D341Med (cell line): ENCODE measurements around the gene ZBTB3.
"Not testable (repeated sequence)": the region's sequence is repeated elsewhere in the genome, so short reads cannot be mapped to it uniquely, and the experiment has no call there.

Experiments used
- DNase-seq: peaks from one replicate; pipeline ENCODE4 v3.0.0; 2012; ENCODE audit warnings: low spot score

Gene ZBTB3

GRCh38 chr11:62757846-62758788 is 4.2 kb upstream of the ZBTB3 start:
- DNase-seq: no peak

GRCh38 chr11:62755086-62755615 is 1.2 kb upstream of the ZBTB3 start:
- no peak for DNase-seq

DNA sequence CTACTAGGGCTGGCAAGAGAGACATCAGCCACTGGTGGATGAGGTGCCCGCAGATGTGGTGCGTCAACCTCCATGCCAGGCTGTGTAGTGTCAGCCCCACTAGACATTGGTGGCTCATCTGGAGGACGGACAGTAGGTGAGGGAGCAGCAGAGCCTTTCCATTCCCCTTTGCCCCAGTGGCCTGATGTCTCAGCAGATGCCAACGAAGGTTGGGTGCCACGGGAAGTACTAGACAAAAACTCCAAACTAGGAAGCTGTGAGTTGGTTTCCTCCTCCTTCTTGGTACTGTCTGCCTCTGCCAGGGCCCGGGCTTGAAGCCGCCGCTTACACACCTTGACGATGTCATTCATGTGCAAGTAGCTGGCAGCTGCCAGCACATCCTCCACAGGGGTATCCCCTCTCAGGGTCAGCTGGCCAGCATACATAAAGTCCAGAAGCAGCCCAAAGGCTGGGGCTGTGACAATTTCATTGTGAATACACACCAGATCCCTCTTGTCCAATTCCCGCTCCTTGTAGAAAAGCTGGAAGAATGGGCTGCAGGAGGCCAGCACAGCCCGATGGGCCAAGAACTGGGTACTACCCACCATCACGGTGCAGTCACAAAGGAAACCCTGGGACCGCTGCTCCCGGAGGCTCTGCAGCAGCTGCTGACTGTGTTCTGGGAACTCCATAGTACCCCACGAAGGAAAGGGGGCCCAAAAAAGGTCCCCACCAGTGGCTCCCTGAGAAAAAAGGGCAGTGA is 795 bp downstream of the ZBTB3 start:
- DNase-seq: peak; percentile 38

DNA sequence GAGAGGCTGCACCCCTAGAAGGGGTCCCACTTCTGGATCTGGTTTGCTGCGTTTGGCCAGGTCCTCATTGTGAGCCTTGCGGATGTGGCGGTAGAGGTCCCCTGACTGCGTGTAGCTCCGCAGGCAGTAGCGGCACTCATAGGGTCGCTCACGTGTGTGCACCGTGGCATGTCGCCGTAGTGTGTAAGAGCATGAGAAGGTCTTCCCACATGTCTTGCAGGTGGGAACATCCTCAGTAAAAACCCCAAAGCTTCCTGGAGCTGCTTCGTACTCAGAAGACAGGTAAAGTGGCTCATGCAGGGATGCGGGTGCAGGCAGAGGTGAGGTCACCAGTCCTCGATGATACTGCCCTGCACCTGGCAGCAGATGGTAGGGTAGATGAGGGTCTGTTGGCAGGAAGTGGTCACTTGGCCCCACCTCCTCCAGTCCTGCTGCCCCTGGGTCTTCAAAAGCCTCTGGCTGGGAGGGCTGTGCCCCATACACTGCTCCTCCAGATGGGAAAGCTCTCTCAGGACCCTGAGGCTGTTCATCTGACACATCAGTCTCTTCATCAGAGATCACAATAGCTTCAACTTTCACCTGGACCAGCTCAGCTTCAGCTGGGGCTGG is 1.7 kb downstream of the ZBTB3 start:
- DNase-seq: no peak

- DNase-seq: not testable (repeated sequence)
Measured at GRCh38 chr11:62749931-62750330, 4.0 kb downstream of the ZBTB3 start.

GRCh38 chr11:62747475-62748160 is 6.3 kb downstream of the ZBTB3 start:
- no peak for DNase-seq

GRCh38 chr11:62737196-62737595 is 16.8 kb downstream of the ZBTB3 start:
- no peak for DNase-seq

- no peak for DNase-seq
Measured at GRCh38 chr11:62732830-62733229, 21.1 kb downstream of the ZBTB3 start.

- not testable (repeated sequence) for DNase-seq
Measured at GRCh38 chr11:62730076-62730475, 23.9 kb downstream of the ZBTB3 start.

DNA sequence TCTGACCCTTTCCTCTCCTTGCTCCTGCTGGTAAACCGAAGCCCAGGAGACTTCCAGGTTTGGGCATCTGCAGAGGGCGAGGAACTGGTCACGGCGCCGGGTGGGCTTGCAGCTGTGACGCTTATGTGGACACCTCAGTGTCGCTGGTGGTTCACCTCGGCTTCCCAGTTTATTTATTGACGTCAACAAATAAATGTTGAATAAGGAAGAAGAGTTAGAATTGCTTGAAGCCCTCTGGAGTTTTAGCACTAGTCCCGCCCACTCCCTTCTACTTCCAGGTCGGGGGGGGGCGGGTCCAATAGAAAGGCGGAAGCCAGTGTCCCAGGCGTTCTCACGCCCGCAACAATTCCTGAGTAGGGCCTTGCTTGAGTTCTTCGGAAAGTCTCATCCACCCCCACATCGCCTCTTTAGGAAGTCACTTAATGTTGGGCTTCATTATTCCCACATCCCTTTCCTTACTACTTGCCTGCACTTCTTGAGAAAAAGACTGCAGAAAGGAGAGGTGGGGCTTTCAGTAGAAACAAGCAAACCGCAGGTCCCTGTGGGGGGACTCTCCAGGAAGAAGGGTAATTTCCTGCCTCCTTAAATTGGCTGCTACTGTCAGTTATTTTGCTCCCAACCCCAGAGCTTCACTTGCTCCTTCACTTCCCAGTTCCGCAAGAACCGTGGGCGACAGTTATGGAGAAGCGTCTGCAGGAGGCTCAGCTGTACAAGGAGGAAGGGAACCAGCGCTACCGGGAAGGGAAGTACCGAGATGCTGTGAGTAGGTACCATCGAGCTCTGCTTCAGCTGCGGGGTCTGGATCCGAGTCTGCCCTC is 25.6 kb downstream of the ZBTB3 start, which contains the start of gene TTC9C:
Gene TTC9C (plus strand): TSS at position 316 of the 818 bp plus-strand sequence. CDS start 363 bp downstream, at position 679.
- DNase-seq: peak; percentile 80

GRCh38 chr11:62727872-62728170 is 26.1 kb downstream of the ZBTB3 start:
- DNase-seq: peak; percentile 86

GRCh38 chr11:62727165-62727871 is 26.6 kb downstream of the ZBTB3 start, which contains the start of gene HNRNPUL2:
Gene HNRNPUL2 (minus strand): TSS chr11:62727457. CDS start chr11:62727156, 301 bp downstream.
- peak; percentile 95 for DNase-seq

- DNase-seq: no peak
Measured at GRCh38 chr11:62726915-62727164, 27.1 kb downstream of the ZBTB3 start.

DNA sequence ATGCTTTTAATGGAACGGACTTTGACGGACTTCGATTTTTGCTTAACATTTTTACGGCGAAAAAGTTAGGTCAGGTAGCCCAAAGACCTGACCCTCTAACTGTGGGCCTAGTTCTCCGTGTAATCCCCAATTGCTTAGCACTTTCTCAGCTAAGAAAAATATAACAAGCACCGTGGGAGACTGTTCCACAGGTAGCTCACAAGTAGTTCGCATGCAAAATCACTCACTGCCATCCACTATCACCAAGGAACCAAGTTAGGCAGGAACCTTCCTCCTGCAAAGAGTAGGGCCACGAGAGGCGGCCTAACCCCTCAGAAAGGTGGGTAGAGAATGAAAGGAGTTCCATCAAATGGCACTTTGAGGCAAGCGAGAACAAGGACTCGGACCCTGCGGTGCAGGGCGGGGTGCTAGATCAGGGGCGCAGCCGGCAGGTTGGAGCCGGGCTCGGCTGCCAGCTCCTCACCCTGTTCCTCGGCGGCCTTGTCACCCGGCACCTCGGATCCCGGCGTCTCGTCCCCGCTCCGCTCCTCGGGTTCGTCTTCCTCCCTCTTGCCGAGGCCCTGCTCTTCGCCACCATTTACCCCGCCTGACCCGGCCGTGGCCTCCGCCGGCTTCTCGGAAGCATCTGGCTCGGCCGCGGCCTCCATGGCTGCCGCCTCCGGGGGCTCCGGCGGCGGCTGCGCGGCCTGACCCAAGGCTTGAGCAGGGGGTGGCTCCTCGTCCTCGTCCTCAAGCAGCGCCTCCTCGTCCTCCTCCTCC is 27.6 kb downstream of the ZBTB3 start:
- DNase-seq: no peak

GRCh38 chr11:62725646-62726045 is 28.3 kb downstream of the ZBTB3 start:
- DNase-seq: no peak

DNA sequence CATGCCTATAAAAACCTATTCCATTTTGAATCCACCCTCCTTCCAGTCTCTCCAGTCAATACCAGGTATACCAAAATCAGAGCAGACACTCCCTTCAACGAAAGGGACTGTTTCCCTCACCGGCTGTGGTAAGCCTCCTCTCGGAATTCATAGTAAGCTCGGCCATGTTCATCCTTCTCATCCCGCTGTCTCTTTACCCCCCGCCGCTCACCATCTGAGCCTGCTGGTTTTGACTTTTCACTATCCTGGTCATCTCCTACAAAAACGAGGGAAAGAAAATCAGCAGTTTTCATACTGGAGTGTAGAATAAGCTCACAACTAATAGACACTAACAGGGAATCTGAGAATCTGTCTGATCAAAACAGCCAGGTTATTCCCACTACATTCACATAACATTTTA is 29.8 kb downstream of the ZBTB3 start:
- DNase-seq: no peak

DNA sequence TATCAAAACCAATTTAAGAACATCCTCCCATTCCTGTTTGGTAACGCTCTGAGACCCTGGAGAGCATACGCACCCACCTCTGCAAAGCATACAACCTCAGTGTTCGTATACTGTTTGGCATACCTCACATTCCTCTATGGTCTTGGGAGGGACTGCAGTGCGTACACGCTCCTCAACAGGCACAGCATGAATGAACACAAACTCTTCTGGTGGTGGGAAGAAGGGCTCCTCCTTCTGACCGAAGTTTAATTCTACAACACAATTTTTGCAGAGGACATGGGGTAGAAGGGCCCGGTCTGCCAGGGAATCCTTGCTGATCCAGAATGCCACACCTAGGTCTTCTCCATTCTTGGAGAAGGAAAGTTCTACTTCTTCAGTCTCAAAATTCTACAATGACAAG is 32.0 kb downstream of the ZBTB3 start:
- peak; percentile 42 for DNase-seq

DNA sequence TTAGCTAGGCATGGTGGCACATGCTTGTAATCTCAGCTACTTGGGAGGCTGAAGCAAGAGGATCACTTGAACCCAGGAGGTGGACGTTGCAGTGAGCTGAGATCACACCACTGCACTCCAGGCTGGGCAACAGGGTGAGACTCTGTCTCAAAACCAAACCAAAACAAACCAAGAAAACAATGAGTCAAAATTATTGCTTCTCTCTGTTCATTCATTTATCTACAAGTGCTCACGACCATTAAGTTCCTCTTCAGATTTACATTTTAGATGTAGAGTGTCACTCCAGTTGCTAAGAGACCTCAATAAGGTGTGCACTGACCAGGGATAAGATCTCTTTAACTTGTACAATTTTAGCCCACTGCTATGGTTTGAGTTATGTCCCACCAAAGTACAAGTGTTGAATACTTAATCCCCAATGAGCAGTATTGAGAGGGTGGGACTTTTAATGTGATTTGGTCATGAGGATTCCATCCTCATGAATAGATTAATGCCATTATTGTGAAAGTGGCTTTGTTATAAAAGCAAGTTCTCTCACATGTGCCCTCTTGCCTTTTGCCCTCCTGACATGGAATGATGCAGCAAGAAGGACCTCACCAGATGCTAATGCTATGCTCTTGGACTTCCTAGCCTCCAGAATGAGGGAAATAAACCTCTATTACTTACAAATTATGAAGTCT is 34.5 kb downstream of the ZBTB3 start:
- no peak for DNase-seq

GRCh38 chr11:62716816-62717215 is 37.1 kb downstream of the ZBTB3 start:
- no peak for DNase-seq
